Measurements from ENCODE around the gene CERKL. TPM values are rescaled to one million over a fixed set of nuclear protein-coding genes. Genes with fewer than 3 reads are reported as not detected.

Gene CERKL
- total RNA-seq, 2 donors from 2014 or later, result not detected

DNA sequence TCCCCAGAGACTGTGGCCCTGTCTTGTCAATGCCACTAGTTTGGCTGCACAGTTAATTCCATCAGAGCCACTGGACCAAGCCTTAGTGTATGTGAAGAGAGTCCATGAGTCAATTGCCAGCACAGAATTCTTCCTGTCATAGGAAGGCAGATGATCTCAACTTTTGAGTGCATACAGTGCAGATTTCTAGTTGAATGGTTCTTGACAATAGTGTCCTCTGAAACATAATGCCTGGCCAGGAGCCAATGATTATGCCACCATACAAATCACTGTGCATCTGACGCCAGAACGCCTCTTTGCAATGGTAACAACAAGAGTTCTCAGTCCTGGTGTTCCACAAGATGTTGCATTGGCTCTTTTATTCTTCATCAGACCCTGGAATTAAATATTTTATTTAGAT lies 16.3 kb upstream of the CERKL start:
- no peak overlapping the region for H3K27ac ChIP-seq
- no peak for TF ChIP-seq CTCF (IDR thresholded peaks at IDR 0.05)
- no peak for DNase-seq (ENCODE audit: low spot score)
- H3K4me1 ChIP-seq, result no peaks in the 10 kb centered on the region
- no peaks in the 10 kb centered on the region for H3K9me3 ChIP-seq
- H3K27me3 ChIP-seq, result peaks cover 0 to 6% of the 10 kb centered on the region in 2 donors
- no peak overlapping the region for H3K4me3 ChIP-seq
- no peaks in the 10 kb centered on the region for H3K36me3 ChIP-seq

GRCh38 chr2:181672255-181673008 lies 15.5 kb upstream of the CERKL start:
- Histone ChIP-seq H3K27me3 (no peaks in the 10 kb centered on the region), H3K4me3 (no peak overlapping the region), H3K4me1 (no peaks in the 10 kb centered on the region), H3K9me3 (no peaks in the 10 kb centered on the region), H3K36me3 (no peaks in the 10 kb centered on the region), H3K27ac (no peak overlapping the region)
- DNase-seq (ENCODE audit: low spot score), result no peak
- no peak for TF ChIP-seq CTCF (IDR thresholded peaks at IDR 0.05)

DNA sequence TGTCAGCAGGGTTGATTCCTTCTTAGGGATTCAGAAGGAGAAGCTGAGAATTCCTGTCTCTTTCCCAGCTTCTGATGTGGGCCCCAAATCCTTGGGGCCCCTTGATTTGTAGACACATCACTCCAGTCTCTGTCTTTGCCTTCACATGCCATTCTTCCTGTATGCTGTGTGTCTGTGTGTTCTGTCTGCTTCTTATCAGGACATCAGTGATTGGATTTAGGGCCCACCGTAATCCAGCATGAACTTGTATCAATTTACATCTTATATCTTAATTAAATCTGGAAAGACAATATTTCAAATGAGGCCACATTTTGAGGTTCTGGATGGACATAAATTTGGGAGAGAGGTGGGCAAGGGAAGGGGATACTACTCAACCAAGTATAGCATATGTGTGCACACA lies 13.7 kb upstream of the CERKL start:
- TF ChIP-seq CTCF (IDR thresholded peaks at IDR 0.05), result no peak
- no peaks in the 10 kb centered on the region for H3K4me1 ChIP-seq
- H3K4me3 ChIP-seq, result no peak overlapping the region
- H3K9me3 ChIP-seq, result peaks cover 0 to 13% of the 10 kb centered on the region in 2 donors
- no peak for DNase-seq (ENCODE audit: low spot score)
- no peaks in the 10 kb centered on the region for H3K27me3 ChIP-seq
- no peaks in the 10 kb centered on the region for H3K36me3 ChIP-seq
- H3K27ac ChIP-seq, result no peak overlapping the region

DNA sequence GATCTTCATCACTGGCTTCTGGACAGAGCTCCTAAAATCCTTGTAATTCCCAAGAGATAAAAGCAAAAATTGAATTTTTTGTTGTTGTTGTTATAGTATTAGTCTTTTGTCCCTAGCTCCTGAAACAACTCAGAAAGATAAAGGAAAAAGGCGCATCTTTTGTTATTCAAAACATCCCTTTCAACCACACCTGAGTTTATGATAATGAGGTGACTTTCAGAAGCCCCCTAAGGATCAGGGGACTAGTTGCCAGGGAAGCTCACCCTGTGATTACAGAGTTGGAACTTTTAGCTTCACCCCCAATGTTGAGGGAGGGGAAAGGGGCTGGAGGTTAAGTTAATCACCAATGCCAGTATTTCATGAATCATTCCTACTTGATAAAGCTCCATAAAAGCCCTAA lies 10.3 kb upstream of the CERKL start:
- no peak for DNase-seq (ENCODE audit: low spot score)
- Histone ChIP-seq H3K4me1 (no peaks in the 10 kb centered on the region), H3K4me3 (no peak overlapping the region), H3K27me3 (no peaks in the 10 kb centered on the region), H3K36me3 (no peaks in the 10 kb centered on the region), H3K9me3 (peaks cover 0 to 19% of the 10 kb centered on the region in 2 donors), H3K27ac (no peak overlapping the region)
- no peak for TF ChIP-seq CTCF (IDR thresholded peaks at IDR 0.05)

DNA sequence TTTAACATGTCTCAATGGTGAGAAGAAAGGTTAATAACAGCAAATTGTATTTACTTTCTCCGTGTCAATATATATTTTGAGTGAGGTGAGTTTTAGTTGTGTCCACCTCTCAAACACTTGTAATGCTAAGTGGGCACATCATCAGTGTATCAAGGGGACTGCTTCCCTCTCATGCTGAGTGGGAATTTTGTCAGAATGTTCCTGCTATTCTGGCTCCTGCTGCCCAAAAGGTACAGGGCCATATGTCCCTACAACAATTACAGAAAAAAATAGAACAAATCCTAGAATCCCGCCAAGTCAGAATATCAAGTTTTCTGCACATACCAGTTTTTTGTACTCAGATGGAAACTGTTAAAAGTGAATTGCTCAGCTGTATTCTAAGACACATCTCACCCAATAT lies 5.4 kb upstream of the CERKL start:
- Histone ChIP-seq H3K36me3 (no peaks in the 10 kb centered on the region), H3K4me3 (no peak overlapping the region), H3K4me1 (peaks cover 0 to 1% of the 10 kb centered on the region in 2 donors), H3K9me3 (peaks cover 0 to 19% of the 10 kb centered on the region in 2 donors), H3K27ac (no peak overlapping the region), H3K27me3 (no peaks in the 10 kb centered on the region)
- DNase-seq (ENCODE audit: low spot score), result no peak
- TF ChIP-seq CTCF (IDR thresholded peaks at IDR 0.05), result no peak

DNA sequence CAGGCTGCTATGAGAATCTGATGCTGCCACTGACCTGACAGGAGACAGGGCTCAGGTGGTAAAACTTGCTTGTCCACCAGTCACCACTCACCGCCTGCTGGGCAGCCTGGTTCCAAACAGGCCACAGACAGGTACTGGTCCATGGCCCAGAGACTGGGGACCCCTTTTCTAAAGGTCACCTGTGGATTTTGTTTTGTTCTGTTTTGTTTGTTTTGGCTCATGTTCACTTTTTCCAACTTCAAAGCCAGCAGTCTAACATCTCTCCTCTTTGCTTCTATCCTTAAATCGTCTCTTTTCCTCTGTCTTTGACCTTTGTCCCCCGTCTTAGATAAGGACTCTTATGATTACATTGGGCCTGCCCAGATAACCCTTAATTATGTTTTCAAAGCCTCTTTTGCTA lies 3.3 kb upstream of the CERKL start:
- peaks cover 0 to 8% of the 10 kb centered on the region in 2 donors for H3K4me1 ChIP-seq

More for the DNA sequence above, 3.3 kb upstream of the CERKL start:
- Histone ChIP-seq H3K27me3 (no peaks in the 10 kb centered on the region), H3K4me3 (no peak overlapping the region), H3K27ac (no peak overlapping the region), H3K9me3 (peaks cover 0 to 2% of the 10 kb centered on the region in 2 donors), H3K36me3 (no peaks in the 10 kb centered on the region)
- DNase-seq (ENCODE audit: low spot score), result no peak
- TF ChIP-seq CTCF (IDR thresholded peaks at IDR 0.05), result no peak

Data from right atrium auricular region (tissue), 2 donors.